Measurements from ENCODE around the gene SHISA6.

SHISA6 gene

GRCh38 chr17:11459861-11460331 is 218.9 kb downstream of the SHISA6 start:
- DNase-seq (ENCODE audit: low read depth) = no peak

- DNase-seq (ENCODE audit: low read depth) = no peak
These were observed 221.1 kb downstream of the SHISA6 start for GRCh38 chr17:11461993-11462548.

- no peak for DNase-seq (ENCODE audit: low read depth)
These were observed 226.6 kb downstream of the SHISA6 start for GRCh38 chr17:11467639-11468038.

GRCh38 chr17:11485336-11486100 is 244.5 kb downstream of the SHISA6 start:
- DNase-seq (ENCODE audit: low read depth) = no peak

- no peak for DNase-seq (ENCODE audit: low read depth)
These were observed 245.3 kb downstream of the SHISA6 start for GRCh38 chr17:11486101-11486867.

- no peak for DNase-seq (ENCODE audit: low read depth)
These were observed 245.9 kb downstream of the SHISA6 start for GRCh38 chr17:11486868-11487310.

- no peak for DNase-seq (ENCODE audit: low read depth)
These were observed 246.5 kb downstream of the SHISA6 start for GRCh38 chr17:11487469-11487868.

- no peak for DNase-seq (ENCODE audit: low read depth)
These were observed 247.4 kb downstream of the SHISA6 start for GRCh38 chr17:11488407-11488806.

GRCh38 chr17:11490171-11490755 is 249.2 kb downstream of the SHISA6 start:
- no peak for DNase-seq (ENCODE audit: low read depth)

GRCh38 chr17:11492511-11492910 is 251.5 kb downstream of the SHISA6 start:
- DNase-seq (ENCODE audit: low read depth) = no peak

GRCh38 chr17:11493936-11494335 is 252.9 kb downstream of the SHISA6 start:
- DNase-seq (ENCODE audit: low read depth) = no peak

- no peak for DNase-seq (ENCODE audit: low read depth)
These were observed 254.6 kb downstream of the SHISA6 start for GRCh38 chr17:11495613-11496012.

GRCh38 chr17:11499881-11500280 is 258.9 kb downstream of the SHISA6 start:
- no peak for DNase-seq (ENCODE audit: low read depth)

- DNase-seq (ENCODE audit: low read depth) = no peak
These were observed 262.5 kb downstream of the SHISA6 start for GRCh38 chr17:11503308-11504035.

GRCh38 chr17:11506635-11507034 is 265.6 kb downstream of the SHISA6 start:
- DNase-seq (ENCODE audit: low read depth) = peak; percentile 4

GRCh38 chr17:11511696-11512095 is 270.7 kb downstream of the SHISA6 start:
- DNase-seq (ENCODE audit: low read depth) = no peak

- DNase-seq (ENCODE audit: low read depth) = no peak
These were observed 273.6 kb downstream of the SHISA6 start for GRCh38 chr17:11514565-11514964.

GRCh38 chr17:11514981-11515680 is 274.1 kb downstream of the SHISA6 start:
- DNase-seq (ENCODE audit: low read depth) = no peak

GRCh38 chr17:11515901-11516300 is 274.9 kb downstream of the SHISA6 start:
- DNase-seq (ENCODE audit: low read depth) = no peak

GRCh38 chr17:11535231-11535630 is 294.2 kb downstream of the SHISA6 start:
- no peak for DNase-seq (ENCODE audit: low read depth)

- DNase-seq (ENCODE audit: low read depth) = no peak
These were observed 297.4 kb downstream of the SHISA6 start for GRCh38 chr17:11538366-11538765.

Data from iris pigment epithelial cell (primary cell).